BJ (cell line): ENCODE results near the gene NEUROD2. TPM values are rescaled to one million over a fixed set of nuclear protein-coding genes. Genes with fewer than 3 reads are reported as not detected.

Experiments
- CTCF ChIA-PET: fragments of 350-600 bp; formaldehyde crosslinking; extraction: SDS; loops from one replicate; lab custom pipeline; 2021; ENCODE audit warnings: antibody characterized with exemption, inconsistent platforms; lab: Yijun Ruan, JAX
- POLR2A ChIA-PET: fragments of 300-600 bp; sonication (Branson Sonifier 250); formaldehyde crosslinking; extraction: SDS; loops from one replicate; lab custom pipeline; 2021; ENCODE audit warnings: antibody characterized with exemption; lab: Charles Lee
- DNase-seq: peaks from one replicate; pipeline ENCODE4 v3.0.0-alpha.2; 2011; ENCODE audit warnings: low read depth
- H3K27me3 ChIP-seq: 2 replicates; pipeline ENCODE4 v1.6.0; 2011; ENCODE audit warnings: low read length; ENCODE audit not compliant: control insufficient read depth, insufficient read depth
- H3K36me3 ChIP-seq: 2 replicates; pipeline ENCODE4 v1.5.1; 2011; ENCODE audit warnings: low read length; ENCODE audit not compliant: control insufficient read depth, insufficient read depth
- H3K4me3 ChIP-seq: 2 replicates; pipeline ENCODE4 v1.5.1; 2011; ENCODE audit warnings: low read depth, mild to moderate bottlenecking, control low read depth, low read length
- CTCF ChIP-seq: IDR thresholded peaks from 2 replicates; pipeline ENCODE4 v1.5.1; 2011; ENCODE audit warnings: low read depth, mild to moderate bottlenecking, control low read depth, inconsistent platforms, low read length, moderate library complexity; ENCODE audit not compliant: insufficient read depth
- polyA plus RNA-seq: library from polyadenylated mRNA; depleted of rRNA; stranded (reverse); fragments of >200 nt; gene quantifications from 2 replicates; pipeline ENCODE4 v1.2.3, GENCODE V29; 2011

Gene NEUROD2
- polyA plus RNA-seq, 1 experiment = not detected

- DNase-seq = no peak
- CTCF ChIA-PET = interaction anchor here (1.3 to 13.1 kb wide), 3 partner anchors 7 to 18 kb away, joined by 3 to 107 read pairs (median 59); no protein-coding TSS in a partner anchor
- TF ChIP-seq CTCF = no peak
- Histone ChIP-seq H3K27me3 (no peaks in the 10 kb centered on the region), H3K36me3 (no peaks in the 10 kb centered on the region), H3K4me3 (no peak overlapping the region)
- POLR2A ChIA-PET = no interaction called here
Observed at GRCh38 chr17:39639566-39640458, 32.1 kb upstream of the NEUROD2 start.

GRCh38 chr17:39639043-39639442, 31.3 kb upstream of the NEUROD2 start:
- Histone ChIP-seq H3K36me3 (no peaks in the 10 kb centered on the region), H3K27me3 (no peaks in the 10 kb centered on the region), H3K4me3 (no peak overlapping the region)
- no peak for TF ChIP-seq CTCF
- DNase-seq = no peak
- POLR2A ChIA-PET = no interaction called here
- CTCF ChIA-PET = interaction anchor here (1.0 to 13.1 kb wide), 3 partner anchors 15 to 33 kb away, joined by 3 to 107 read pairs (median 59); no protein-coding TSS in a partner anchor

- DNase-seq = no peak
- no peak for TF ChIP-seq CTCF
- Histone ChIP-seq H3K4me3 (no peak overlapping the region), H3K27me3 (no peaks in the 10 kb centered on the region), H3K36me3 (no peaks in the 10 kb centered on the region)
- ChIA-PET POLR2A (no interaction called here), CTCF (interaction anchor here (0.9 to 13.1 kb wide), 4 partner anchors 15 to 34 kb away, joined by 3 to 107 read pairs (median 31); partner anchors contain the start of gene PNMT)
Observed at GRCh38 chr17:39638317-39638716, 30.6 kb upstream of the NEUROD2 start.

GRCh38 chr17:39636927-39637736, 29.4 kb upstream of the NEUROD2 start, which contains the start of gene STARD3:
STARD3 (plus strand) TSS chr17:39637144; CDS start chr17:39653532, 16,388 bp downstream.
- ChIA-PET POLR2A (interaction anchor here (0.6 kb wide), 1 partner anchor 74 kb away, joined by 3 read pairs; no protein-coding TSS in a partner anchor), CTCF (interaction anchor here (0.9 to 13.1 kb wide), 3 partner anchors 15 to 31 kb away, joined by 3 to 107 read pairs (median 59); partner anchors contain the start of gene PNMT)
- no peak for DNase-seq
- peak; percentile 38 for TF ChIP-seq CTCF
- H3K36me3 ChIP-seq = no peaks in the 10 kb centered on the region
- H3K4me3 ChIP-seq = peak within 1 kb of the TSS; percentile 84
- peaks cover 6% of the 10 kb centered on the region for H3K27me3 ChIP-seq
